NCI-H1048 (cell line): ENCODE measurements around the gene TKFC.

ENCODE experiments used
- DNase-seq: peaks from one replicate; lab custom pipeline; 2025; lab: John Stamatoyannopoulos, UW

The TKFC gene

GRCh38 chr11:61345170-61345610 lies 12.2 kb downstream of the TKFC start:
- no peak for DNase-seq

DNA sequence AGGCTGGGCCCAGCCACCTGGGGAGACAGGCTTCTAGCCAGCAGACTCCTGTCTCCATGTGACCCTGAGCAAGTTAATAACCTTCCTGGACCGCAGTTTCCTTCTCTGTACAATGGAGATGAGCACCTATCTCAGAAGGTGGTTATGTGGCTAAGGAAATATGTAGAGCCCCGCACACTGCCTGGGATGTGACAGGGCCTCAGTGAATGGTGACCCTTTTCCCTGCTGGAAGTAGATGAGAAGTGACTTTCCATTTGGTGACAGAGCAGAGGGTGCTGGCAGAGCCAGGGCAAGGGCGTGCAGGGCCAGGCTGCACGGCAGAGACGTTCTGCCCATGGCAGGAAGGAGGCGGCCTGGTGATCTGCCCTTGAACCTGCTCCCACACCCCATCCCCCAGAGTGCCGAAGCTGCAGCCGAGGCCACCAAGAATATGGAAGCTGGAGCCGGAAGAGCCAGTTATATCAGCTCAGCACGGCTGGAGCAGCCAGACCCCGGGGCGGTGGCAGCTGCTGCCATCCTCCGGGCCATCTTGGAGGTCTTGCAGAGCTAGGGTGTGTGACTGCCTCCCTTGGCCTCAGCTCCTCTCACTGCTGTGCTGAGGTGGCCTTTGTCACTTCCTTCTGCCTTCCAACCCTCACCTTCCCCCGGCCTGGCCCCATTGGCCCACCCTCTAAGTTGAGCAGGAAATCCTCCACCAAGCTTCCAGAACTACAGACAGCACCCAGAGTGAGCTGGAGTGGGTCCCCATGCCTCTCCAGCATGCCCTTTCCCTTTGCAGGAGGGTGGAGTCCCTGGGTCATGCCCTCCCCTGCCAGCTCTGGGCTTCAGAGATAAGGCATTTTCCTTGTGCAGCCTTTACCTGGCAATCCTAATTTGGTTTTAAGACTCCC lies 13.2 kb downstream of the TKFC start:
- DNase-seq, result no peak

DNA sequence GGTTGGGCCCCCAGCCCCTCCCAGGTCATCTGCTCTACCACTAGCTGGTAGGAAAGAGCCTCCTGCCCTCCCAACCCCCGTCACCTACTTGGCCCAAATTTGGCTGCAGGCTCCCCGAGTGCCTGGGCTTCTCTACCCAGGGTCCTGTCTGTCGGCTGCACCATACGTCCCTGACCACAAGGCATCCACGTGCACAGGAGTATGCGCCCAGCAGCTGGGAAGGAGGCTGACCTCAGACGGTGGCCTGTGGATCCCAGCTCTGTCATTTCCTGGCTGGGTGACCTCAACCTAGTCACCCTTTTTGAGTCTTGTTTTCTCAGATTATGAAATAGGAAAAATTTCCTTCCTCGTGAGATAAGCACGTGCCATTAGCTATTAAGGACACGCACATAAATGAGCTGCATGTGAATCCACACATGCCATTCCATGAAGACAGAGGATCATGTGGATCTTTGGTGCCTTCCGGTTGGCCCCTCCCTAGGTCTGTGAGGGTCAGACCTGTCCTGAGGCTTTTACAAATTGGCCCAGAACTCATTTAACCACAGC lies 15.0 kb downstream of the TKFC start:
- DNase-seq, result no peak

DNA sequence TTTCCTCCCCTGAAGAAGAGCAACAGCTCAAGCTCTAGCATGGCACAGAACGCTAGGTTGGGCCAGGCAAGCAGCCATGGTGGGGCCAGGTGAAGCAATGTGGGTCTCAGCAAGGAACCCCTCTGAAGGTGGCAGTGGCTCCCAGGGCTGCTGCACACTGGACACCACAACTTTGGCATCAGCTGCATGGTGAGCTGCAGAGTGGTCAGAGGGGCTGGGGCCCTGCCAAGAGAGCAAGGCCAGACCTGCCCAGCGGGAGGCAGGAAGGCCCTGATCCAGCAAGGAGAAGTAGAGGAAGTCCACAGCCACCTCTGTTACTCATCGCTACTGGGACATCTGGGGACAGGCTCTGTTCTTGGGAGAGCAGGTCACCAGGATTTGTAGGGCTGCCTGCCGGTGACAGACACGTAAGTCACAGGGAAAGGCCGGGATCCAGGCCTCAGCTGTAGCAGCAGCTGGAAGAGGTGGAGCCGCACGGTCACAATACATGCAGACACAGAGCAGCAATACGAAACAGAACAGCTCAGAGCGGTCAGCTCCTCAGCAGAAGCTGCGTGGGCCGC lies 16.2 kb downstream of the TKFC start:
- no peak for DNase-seq

DNA sequence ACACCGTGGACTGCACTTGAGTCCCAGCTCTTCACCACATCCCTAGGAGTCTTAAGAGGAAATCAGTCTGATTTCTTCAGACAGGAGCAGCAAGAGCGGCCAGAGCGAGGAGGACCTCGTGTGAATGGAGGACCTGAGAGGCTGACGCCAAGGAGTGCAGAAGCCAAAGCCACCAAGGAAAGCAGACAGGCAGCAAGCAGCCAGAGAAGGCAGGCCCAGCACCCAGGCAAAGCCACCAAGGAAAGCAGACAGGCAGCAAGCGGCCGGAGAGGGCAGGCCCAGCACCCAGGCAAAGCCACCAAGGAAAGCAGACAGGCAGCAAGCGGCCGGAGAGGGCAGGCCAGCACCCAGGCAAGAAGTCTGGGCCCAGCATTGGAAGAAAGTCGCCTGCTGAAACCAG lies 16.9 kb downstream of the TKFC start:
- DNase-seq, result no peak

DNA sequence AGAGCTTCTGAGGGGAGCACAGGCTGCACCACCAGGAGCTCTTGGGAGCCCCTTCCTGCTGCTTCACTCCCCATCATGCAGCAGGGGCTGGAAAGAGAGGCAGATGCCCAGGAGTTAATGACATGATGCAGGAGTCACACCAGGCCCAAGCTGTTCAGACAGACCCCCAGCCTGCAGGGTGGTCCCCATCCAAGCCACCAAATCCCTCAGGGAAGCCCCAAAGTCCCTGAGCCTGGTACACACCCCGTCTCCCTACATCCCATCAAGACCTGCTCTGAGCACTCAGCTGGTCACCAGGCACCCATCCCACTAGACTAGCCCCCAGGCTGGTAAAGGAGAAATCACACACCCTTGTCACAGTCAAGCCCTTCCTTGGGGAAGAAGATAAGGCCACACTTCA lies 17.3 kb downstream of the TKFC start:
- no peak for DNase-seq

GRCh38 chr11:61350803-61351202 lies 17.8 kb downstream of the TKFC start:
- DNase-seq, result no peak

- DNase-seq, result no peak
Measured at GRCh38 chr11:61352038-61352437, 19.0 kb downstream of the TKFC start.

GRCh38 chr11:61353131-61354067 lies 20.4 kb downstream of the TKFC start:
- DNase-seq, result no peak

GRCh38 chr11:61354208-61354607 lies 21.2 kb downstream of the TKFC start:
- no peak for DNase-seq

DNA sequence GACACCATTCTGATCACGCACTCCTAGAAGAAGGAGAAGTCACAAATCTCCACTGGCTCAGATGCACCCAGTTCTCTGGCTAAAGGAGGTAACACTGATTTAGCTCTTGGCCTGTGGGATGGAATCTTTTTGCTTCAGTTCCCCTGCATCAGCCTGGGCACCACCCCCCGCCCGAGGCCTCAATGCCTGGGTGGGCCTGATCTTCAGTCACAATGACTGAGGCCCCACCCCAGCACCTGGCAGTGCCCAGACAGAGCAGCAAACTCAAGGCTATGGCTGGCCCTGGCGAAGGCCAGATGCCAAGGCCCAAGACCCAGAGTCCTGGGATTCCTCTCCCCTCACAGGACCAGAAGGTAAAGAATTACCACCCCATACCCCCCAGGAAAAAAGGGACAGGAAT lies 23.7 kb downstream of the TKFC start:
- no peak for DNase-seq

DNA sequence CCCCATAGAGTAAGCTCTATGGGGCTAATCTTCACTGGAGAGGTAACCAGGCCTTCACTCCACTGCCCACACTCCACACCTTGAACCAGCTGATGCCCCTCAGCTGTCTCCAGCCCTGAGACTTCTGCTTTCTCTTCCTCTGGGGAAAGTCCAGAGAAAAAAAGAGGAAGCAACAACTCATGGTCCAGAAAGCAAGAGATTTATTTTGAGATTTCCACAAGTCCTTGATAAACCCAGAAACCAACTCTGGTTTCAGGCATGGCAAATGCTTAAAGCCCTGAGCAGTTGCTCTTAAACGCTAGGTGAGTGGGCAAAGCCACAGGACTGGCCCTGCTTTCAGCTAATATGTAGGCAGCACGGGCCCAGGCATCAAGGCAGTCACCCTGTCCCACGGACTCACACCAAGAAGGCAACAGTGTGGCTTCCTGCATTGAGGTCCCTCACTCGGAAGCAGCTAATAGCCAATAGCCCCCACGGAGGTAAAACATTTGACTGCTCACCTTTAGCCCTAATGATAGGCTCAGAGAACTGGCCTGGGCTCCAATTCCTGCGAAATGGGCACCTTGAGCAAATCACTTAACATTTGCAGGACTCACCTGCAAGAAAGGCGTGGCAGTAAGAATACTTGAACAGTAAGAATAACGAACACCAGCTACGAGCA lies 24.3 kb downstream of the TKFC start:
- DNase-seq, result no peak

DNA sequence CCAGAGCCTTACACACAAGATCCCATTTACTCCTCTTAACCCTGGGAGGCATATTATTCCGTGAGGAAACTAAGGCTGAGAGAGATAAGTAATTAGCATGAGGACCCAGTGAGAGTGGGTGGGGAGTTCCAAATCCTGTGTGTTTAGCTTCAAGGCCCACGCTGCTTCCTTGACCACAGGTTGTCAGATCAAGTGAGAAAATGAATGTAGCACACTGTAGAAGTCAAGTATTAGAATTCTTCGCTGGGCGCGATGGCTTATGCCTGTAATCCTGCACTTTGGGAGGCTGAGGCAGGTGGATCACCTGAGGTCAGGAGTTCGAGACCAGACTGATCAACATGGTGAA lies 24.8 kb downstream of the TKFC start:
- DNase-seq, result no peak

GRCh38 chr11:61358566-61358965 lies 25.5 kb downstream of the TKFC start:
- DNase-seq, result no peak

GRCh38 chr11:61359516-61359915 lies 26.5 kb downstream of the TKFC start:
- DNase-seq, result no peak

- no peak for DNase-seq
Measured at GRCh38 chr11:61361237-61361740, 28.3 kb downstream of the TKFC start.

DNA sequence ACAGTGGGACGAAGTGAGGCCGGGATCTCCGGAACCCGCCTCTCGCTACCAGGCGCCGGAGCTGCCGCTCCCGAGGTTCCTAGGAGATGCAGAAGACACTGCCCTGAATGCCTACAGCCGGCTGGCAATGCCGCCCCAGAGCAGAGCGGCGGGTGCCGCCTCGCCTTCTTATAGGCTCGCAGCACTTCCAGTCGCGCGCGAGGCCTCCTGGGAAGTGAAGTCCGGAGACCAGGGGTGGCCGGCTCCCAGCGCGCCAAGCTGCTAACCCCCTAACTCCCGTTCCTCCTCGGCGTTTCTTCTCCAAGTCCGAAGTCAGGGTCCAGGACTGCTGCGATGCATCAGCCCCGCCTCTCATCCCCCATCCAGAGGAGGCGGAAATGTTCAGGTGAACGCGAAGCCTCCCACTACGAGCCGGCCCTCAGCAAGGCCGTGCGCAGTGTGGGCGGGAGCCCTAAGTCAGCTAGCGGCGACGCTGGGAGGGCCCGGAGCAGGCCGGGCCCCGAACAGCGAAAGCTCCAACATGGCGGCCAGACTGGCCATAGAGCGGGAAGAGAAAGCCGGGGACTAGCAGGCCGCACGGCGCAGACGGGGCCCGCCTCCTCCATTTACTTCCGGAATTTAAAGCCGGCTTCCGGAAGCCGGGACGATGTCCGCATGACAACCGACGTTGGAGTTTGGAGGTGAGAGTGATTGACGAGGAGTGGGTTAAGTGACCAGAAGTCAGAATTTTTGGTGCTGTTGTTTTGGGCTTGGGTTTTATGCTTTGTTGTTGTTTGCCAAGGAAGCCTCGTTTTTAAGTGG lies 28.9 kb downstream of the TKFC start, which contains the start of the genes CYB561A3 and TMEM138:
Gene CYB561A3 (minus strand): TSS at position 142 of the 801 bp plus-strand sequence. CDS start 5,169 bp downstream, outside the sequence.
Gene TMEM138 (plus strand): TSS at position 634 of the 801 bp plus-strand sequence. CDS start 2,017 bp downstream, outside the sequence.
- peak; percentile 89 for DNase-seq

DNA sequence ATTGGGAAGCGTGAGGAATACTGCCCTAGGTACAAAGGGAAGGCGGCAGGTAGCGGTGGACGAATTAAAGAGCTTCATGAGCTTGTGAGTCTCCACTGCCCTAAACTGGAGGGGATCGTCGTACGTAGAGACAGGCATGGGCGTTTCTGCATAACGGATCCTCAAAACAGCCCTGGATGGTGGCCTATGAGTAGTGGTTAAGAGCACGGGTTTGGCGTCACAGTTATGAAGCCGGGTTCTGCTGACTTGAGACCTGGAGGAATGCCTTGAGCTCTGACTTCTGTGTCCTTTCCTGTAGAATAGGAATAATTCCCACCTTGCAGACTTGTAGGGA lies 29.5 kb downstream of the TKFC start:
- DNase-seq, result no peak

DNA sequence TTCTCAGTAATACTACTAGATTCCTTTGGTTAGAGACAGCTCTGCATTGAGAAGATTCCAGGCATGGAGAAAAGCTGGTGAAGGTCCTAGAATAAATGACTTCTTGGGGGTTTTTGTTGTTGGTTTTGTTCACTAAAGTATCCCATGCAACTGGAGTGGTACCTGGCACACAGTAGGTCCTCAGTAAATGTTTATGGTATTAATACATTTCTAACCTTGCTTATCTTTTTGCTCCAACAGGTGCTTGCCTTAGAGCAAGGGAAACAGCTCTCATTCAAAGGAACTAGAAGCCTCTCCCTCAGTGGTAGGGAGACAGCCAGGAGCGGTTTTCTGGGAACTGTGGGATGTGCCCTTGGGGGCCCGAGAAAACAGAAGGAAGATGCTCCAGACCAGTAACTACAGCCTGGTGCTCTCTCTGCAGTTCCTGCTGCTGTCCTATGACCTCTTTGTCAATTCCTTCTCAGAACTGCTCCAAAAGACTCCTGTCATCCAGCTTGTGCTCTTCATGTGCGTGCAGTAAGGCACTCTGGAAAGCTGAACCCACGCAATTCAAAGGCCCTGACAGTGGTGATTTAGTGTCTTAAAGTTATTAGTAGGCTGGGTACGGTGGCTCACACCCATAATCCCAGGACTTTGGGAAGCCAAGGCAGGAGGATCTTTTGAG lies 31.1 kb downstream of the TKFC start:
- DNase-seq, result no peak

DNA sequence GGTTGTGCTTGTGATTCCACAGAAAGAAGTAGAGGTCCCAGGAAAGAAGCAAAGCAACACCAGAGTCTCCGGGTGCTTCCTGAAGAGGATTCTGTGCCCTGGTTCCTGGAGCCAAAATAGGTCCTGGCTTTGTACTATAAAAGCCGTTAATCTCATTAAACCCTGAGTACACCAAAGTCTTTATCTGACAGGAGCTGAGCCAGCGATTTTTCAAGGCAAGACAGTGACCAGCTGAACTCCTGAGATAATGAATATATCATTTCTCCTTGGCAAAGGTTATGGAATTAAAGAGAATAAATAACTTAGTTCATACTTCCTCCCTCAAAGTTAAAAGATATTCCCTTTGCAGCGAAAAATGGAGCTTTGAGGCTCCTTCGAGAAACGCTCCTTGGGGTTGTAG lies 34.4 kb downstream of the TKFC start:
- DNase-seq, result no peak
